Astrocyte (in vitro differentiated cells and primary cell): ENCODE results near the gene MRPL4. TPM values are rescaled to one million over a fixed set of nuclear protein-coding genes. Genes with fewer than 3 reads are reported as not detected.
A peak's percentile ranks its signal among the peaks of the same experiment; 100 is the strongest.

ENCODE experiments used
- DNase-seq: peaks from one replicate; pipeline ENCODE4 v3.0.0-alpha.2; 2010; ENCODE audit warnings: low read depth
- FAIRE-seq: peaks from 2 replicates; lab custom pipeline; 2011; peaks lifted over from hg19 to GRCh38; lab: Jason Lieb, UNC
- H2AFZ ChIP-seq: 2 replicates; pipeline ENCODE4 v1.6.0; 2012; ENCODE audit warnings: low read depth, low read length, inconsistent platforms
- H3K27ac ChIP-seq: 2 replicates; pipeline ENCODE4 v1.5.1; 2011; ENCODE audit warnings: low read depth, low read length, inconsistent platforms
- H3K27me3 ChIP-seq: 2 replicates; pipeline ENCODE4 v1.6.0; 2011; ENCODE audit warnings: low read length, inconsistent platforms; ENCODE audit not compliant: insufficient read depth
- H3K36me3 ChIP-seq: 2 replicates; pipeline ENCODE4 v1.5.1; 2011; ENCODE audit warnings: low read length, inconsistent platforms; ENCODE audit not compliant: insufficient read depth
- H3K4me1 ChIP-seq: 2 replicates; pipeline ENCODE4 v1.5.1; 2011; ENCODE audit warnings: low read length, inconsistent platforms; ENCODE audit not compliant: insufficient read depth
- H3K4me2 ChIP-seq: 2 replicates; pipeline ENCODE4 v1.6.0; 2012; ENCODE audit warnings: low read length, inconsistent platforms
- H3K4me3 ChIP-seq: 2 replicates; pipeline ENCODE4 v1.5.1; 2011; ENCODE audit warnings: low read depth, mild to moderate bottlenecking, low read length, inconsistent platforms; ENCODE audit not compliant: insufficient read depth
- H3K79me2 ChIP-seq: 2 replicates; pipeline ENCODE4 v1.6.0; 2012; ENCODE audit warnings: mild to moderate bottlenecking, low read length, inconsistent platforms; ENCODE audit not compliant: insufficient read depth
- H3K9ac ChIP-seq: 2 replicates; pipeline ENCODE4 v1.6.0; 2012; ENCODE audit warnings: mild to moderate bottlenecking, low read length, inconsistent platforms
- H3K9me3 ChIP-seq: 2 replicates; pipeline ENCODE4 v1.5.1; 2012; ENCODE audit warnings: low read depth, mild to moderate bottlenecking, low read length, inconsistent platforms; ENCODE audit not compliant: insufficient read depth
- H4K20me1 ChIP-seq: 2 replicates; pipeline ENCODE4 v1.6.0; 2012; ENCODE audit warnings: low read length, inconsistent platforms; ENCODE audit not compliant: insufficient read depth
- H3K27ac Mint-ChIP-seq: one replicate; pipeline ENCODE4 v1.8.0; 2021; ENCODE audit warnings: mild to moderate bottlenecking, mixed read lengths; ENCODE audit not compliant: unreplicated experiment
- H3K27me3 Mint-ChIP-seq: one replicate; pipeline ENCODE4 v1.8.0; 2021; ENCODE audit warnings: low read depth, mixed read lengths; ENCODE audit not compliant: unreplicated experiment
- H3K36me3 Mint-ChIP-seq: one replicate; pipeline ENCODE4 v1.8.0; 2021; ENCODE audit warnings: low read depth, mixed read lengths; ENCODE audit not compliant: unreplicated experiment
- H3K4me1 Mint-ChIP-seq: one replicate; pipeline ENCODE4 v1.8.0; 2021; ENCODE audit warnings: low read depth, mixed read lengths; ENCODE audit not compliant: unreplicated experiment
- H3K4me3 Mint-ChIP-seq: one replicate; pipeline ENCODE4 v1.8.0; 2021; ENCODE audit warnings: mild to moderate bottlenecking, moderate library complexity, mixed read lengths; ENCODE audit not compliant: unreplicated experiment
- H3K9me3 Mint-ChIP-seq: one replicate; pipeline ENCODE4 v1.8.0; 2021; ENCODE audit warnings: mild to moderate bottlenecking, mixed read lengths; ENCODE audit not compliant: unreplicated experiment
- EZH2 ChIP-seq: IDR thresholded peaks from 2 replicates; pipeline ENCODE4 v1.6.1; 2012; ENCODE audit warnings: mild to moderate bottlenecking, low read length, inconsistent platforms; ENCODE audit not compliant: insufficient read depth
- total RNA-seq: library from RNA; stranded (reverse); gene quantifications from 2 replicates; pipeline ENCODE4 v1.2.1, GENCODE V29; 2021
- TF ChIP-seq, protein P1 (sequence below): IDR thresholded peaks from 2 replicates; pipeline ENCODE4 v1.5.1; 2011; ENCODE audit warnings: low read depth, mild to moderate bottlenecking, inconsistent platforms, low read length, moderate library complexity; ENCODE audit not compliant: insufficient read depth

The MRPL4 gene
- total RNA-seq, 1 donor from 2014 or later, result 60.3 TPM

DNA sequence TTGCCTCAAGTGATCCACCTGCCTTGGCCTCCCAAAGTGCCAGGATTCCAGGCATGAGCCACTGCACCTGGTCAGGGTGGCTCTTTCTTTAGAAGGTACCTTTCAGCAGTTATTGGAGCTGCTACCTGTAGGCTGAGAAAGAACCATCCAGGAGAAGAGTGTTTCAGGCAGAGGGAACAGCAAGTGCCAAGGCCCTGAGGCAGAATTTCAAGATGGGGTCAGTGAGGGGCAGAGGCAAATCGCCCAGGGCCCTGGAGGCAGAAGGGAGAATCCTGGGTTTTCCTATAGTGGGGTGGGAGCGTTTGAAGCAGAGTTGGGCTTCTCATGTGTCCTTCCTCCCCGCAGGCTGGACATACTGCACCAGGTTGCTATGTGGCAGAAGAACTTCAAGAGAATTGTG, 2.2 kb downstream of the MRPL4 start:
- no peak overlapping the region for H3K4me3 ChIP-seq
- Mint-ChIP-seq H3K36me3 (peaks cover 29% of the 10 kb centered on the region), H3K4me3 (no peak overlapping the region)

DNA sequence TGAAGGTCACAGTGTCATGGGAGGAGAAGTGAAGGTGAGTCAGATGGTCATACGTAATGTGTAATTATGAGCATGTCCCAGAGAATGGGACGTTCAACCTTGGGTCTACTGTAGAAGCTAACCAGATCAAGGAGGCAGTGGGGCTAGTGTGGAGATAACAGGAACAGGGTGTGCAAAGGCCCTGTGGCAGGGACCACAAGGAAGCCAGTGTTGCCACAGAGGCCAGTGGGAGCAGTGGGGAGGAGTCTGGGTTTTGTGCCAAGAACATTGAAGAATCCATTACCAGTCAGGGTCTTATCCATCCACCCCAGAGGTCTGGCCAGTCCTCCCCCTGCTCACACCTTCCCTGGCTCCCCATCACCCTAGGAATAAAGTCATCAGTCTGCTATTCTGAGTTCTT, 3.3 kb downstream of the MRPL4 start:
- DNase-seq, result no peak
- no peak overlapping the region for H3K27ac Mint-ChIP-seq

More for the DNA sequence above, 2.2 kb downstream of the MRPL4 start:
- H3K27ac Mint-ChIP-seq, result no peak overlapping the region
- Histone ChIP-seq H3K9ac (no peak overlapping the region), H3K9me3 (no peaks in the 10 kb centered on the region), H3K27me3 (no peaks in the 10 kb centered on the region), H3K27ac (no peak overlapping the region), H3K79me2 (peaks cover 23% of the 10 kb centered on the region), H3K4me2 (no peak overlapping the region), H4K20me1 (peaks cover 14% of the 10 kb centered on the region), H3K36me3 (peaks cover 14% of the 10 kb centered on the region), H2AFZ (no peak overlapping the region), H3K4me1 (peaks cover 11% of the 10 kb centered on the region)
- H3K4me1 Mint-ChIP-seq, result no peaks in the 10 kb centered on the region
- no peak for TF ChIP-seq EZH2
- TF ChIP-seq, protein P1, sequence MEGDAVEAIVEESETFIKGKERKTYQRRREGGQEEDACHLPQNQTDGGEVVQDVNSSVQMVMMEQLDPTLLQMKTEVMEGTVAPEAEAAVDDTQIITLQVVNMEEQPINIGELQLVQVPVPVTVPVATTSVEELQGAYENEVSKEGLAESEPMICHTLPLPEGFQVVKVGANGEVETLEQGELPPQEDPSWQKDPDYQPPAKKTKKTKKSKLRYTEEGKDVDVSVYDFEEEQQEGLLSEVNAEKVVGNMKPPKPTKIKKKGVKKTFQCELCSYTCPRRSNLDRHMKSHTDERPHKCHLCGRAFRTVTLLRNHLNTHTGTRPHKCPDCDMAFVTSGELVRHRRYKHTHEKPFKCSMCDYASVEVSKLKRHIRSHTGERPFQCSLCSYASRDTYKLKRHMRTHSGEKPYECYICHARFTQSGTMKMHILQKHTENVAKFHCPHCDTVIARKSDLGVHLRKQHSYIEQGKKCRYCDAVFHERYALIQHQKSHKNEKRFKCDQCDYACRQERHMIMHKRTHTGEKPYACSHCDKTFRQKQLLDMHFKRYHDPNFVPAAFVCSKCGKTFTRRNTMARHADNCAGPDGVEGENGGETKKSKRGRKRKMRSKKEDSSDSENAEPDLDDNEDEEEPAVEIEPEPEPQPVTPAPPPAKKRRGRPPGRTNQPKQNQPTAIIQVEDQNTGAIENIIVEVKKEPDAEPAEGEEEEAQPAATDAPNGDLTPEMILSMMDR, result no peak
- FAIRE-seq (no peak), DNase-seq (no peak)
- H3K9me3 Mint-ChIP-seq, result no peaks in the 10 kb centered on the region
- no peaks in the 10 kb centered on the region for H3K27me3 Mint-ChIP-seq

DNA sequence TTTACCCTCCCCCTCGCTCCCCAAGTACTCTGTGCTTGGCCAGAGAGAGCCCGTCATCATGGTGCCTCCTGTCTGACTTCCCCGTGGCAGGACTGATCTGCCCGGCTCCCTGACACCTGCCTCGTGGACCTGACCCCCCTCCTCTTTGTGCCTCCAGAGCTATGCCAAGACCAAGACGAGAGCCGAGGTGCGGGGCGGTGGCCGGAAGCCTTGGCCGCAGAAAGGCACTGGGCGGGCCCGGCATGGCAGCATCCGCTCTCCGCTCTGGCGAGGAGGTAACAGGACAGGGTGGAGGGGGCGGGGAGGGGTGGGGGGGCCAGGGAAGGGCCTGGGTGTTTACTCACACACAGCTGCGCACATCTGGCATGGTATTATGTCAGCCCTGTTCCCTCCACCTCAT, 4.5 kb downstream of the MRPL4 start:
- no peak overlapping the region for H3K27ac Mint-ChIP-seq
- no peak for TF ChIP-seq EZH2
- TF ChIP-seq, protein P1, result no peak
- H3K4me1 Mint-ChIP-seq, result peaks cover 4% of the 10 kb centered on the region
- Histone ChIP-seq H3K36me3 (peaks cover 14% of the 10 kb centered on the region), H3K27me3 (no peaks in the 10 kb centered on the region), H2AFZ (no peak overlapping the region), H3K4me1 (peaks cover 20% of the 10 kb centered on the region), H3K79me2 (peaks cover 23% of the 10 kb centered on the region), H4K20me1 (peaks cover 14% of the 10 kb centered on the region), H3K9ac (no peak overlapping the region), H3K9me3 (no peaks in the 10 kb centered on the region), H3K4me3 (no peak overlapping the region), H3K4me2 (no peak overlapping the region), H3K27ac (no peak overlapping the region)
- H3K36me3 Mint-ChIP-seq, result peaks cover 31% of the 10 kb centered on the region
- no peaks in the 10 kb centered on the region for H3K27me3 Mint-ChIP-seq
- H3K9me3 Mint-ChIP-seq, result no peaks in the 10 kb centered on the region
- DNase-seq, result no peak
- FAIRE-seq, result no peak
- no peak overlapping the region for H3K4me3 Mint-ChIP-seq

More for the DNA sequence above, 3.3 kb downstream of the MRPL4 start:
- Histone ChIP-seq H4K20me1 (peaks cover 14% of the 10 kb centered on the region), H3K27me3 (no peaks in the 10 kb centered on the region), H3K4me1 (peaks cover 20% of the 10 kb centered on the region), H3K79me2 (peaks cover 23% of the 10 kb centered on the region), H3K27ac (no peak overlapping the region), H3K4me2 (no peak overlapping the region), H3K36me3 (peaks cover 14% of the 10 kb centered on the region), H3K4me3 (no peak overlapping the region), H3K9me3 (no peaks in the 10 kb centered on the region), H2AFZ (no peak overlapping the region), H3K9ac (no peak overlapping the region)
- Mint-ChIP-seq H3K4me1 (peaks cover 4% of the 10 kb centered on the region), H3K36me3 (peaks cover 31% of the 10 kb centered on the region), H3K4me3 (peak overlapping the region; percentile 2), H3K27me3 (no peaks in the 10 kb centered on the region), H3K9me3 (no peaks in the 10 kb centered on the region)
- FAIRE-seq, result no peak
- TF ChIP-seq EZH2, result no peak
- TF ChIP-seq, protein P1, result no peak
